Testis (tissue), 3 donors: Measurements from ENCODE around the gene C11orf24. TPM values are rescaled to one million over a fixed set of nuclear protein-coding genes. Genes with fewer than 3 reads are reported as not detected.

Experiments
- DNase-seq: peaks from one replicate; pipeline ENCODE4 v3.0.0-alpha.2; 2019
- H3K27ac ChIP-seq, 2 donors: fragments of 200-600 bp; sonication (generic); one replicate each; pipeline ENCODE4 v1.5.1; 2019
- H3K27me3 ChIP-seq: fragments of 200-600 bp; sonication (generic); one replicate; pipeline ENCODE4 v1.5.1; 2019
- H3K36me3 ChIP-seq: fragments of 200-600 bp; sonication (generic); one replicate; pipeline ENCODE4 v1.5.1; 2017; ENCODE audit warnings: low read depth; ENCODE audit errors: missing control alignments
- H3K4me1 ChIP-seq: fragments of 200-600 bp; sonication (generic); one replicate; pipeline ENCODE4 v1.5.1; 2019
- H3K4me3 ChIP-seq, 2 donors: fragments of 200-600 bp; sonication (generic); one replicate each; pipeline ENCODE4 v1.5.1; 2017 to 2019
- H3K9me3 ChIP-seq: fragments of 200-600 bp; sonication (generic); one replicate; pipeline ENCODE4 v1.5.1; 2017
- CTCF ChIP-seq, 3 experiments: fragments of 450-650 bp in 2 of 3; fragments of 200-600 bp in 1 of 3; sonication (generic) in 1 of 3; IDR thresholded peaks; one replicate each; pipeline ENCODE4 v1.5.1; 2016 to 2019; ENCODE audit warnings: antibody characterized with exemption in 3 of 3, mild to moderate bottlenecking in 2 of 3, moderate library complexity in 1 of 3
- POLR2A ChIP-seq: fragments of 450-650 bp; IDR thresholded peaks from one replicate; pipeline ENCODE4 v1.6.1; 2017; ENCODE audit warnings: antibody characterized with exemption, mild to moderate bottlenecking, moderate library complexity
- WGBS, 2 donors: methylation state at CpG; one replicate each; pipeline ENCODE4 v1.1.5; 2018; 5-methylcytosine and 5-hydroxymethylcytosine counted together
- intact Hi-C: fragments of 100-400 bp; cut with DNase I; formaldehyde crosslinking; loops from one replicate; pipeline ENCODE4 v1.15.1; 2023; ENCODE audit warnings: low total_unique reads
- polyA plus RNA-seq: library from polyadenylated mRNA; stranded (reverse); fragments of 350-450 nt; fragmentation: Illumina TruSeq; extraction: RNeasy Lipid Tissue Mini Kit (QIAGEN cat#74804); gene quantifications from one replicate; pipeline ENCODE4 v1.2.3, GENCODE V29; 2014; ENCODE audit warnings: low read depth, low replicate concordance; ENCODE audit not compliant: insufficient read depth
- total RNA-seq, 2 donors: library from RNA; depleted of rRNA; stranded (reverse); fragments of >200 nt; gene quantifications; one replicate each; pipeline ENCODE4 v1.2.3, GENCODE V29; 2016

Gene C11orf24
- total and polyA plus RNA-seq, 3 donors from 2014 or later, result 29.6 to 87.7 (median 65.7) TPM

DNA sequence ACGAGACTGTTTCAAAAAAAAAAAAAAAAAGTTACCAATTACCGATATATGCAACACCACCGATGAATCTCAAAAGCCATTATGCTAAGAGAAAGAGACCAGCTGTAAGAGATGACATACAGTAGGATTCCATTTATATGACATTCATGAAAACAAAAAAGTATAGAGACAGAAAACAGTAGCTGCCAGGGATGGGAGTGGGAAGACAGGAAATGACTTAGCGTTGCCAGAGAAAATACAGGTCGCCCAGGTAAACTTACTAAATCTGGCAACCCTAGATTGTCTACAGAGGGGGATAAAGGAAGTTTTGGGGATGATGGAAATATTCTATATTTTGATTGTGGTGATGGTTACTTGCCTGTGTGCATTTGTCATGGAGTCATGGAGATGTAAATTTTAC, 7.9 kb upstream of the C11orf24 start:
- H3K36me3 ChIP-seq, result no peaks in the 10 kb centered on the region
- no peaks in the 10 kb centered on the region for H3K27me3 ChIP-seq
- no peak for TF ChIP-seq CTCF (IDR thresholded peaks at IDR 0.05)
- no peak for TF ChIP-seq POLR2A
- intact Hi-C loops, result no loop called here
- H3K4me1 ChIP-seq, result no peaks in the 10 kb centered on the region
- no peak for DNase-seq
- no peak overlapping the region for H3K4me3 ChIP-seq
- no peaks in the 10 kb centered on the region for H3K9me3 ChIP-seq
- 86 to 87% methylated on average over 5 of the region's 5 CpGs for WGBS, 2 donors
- H3K27ac ChIP-seq, result no peak overlapping the region

DNA sequence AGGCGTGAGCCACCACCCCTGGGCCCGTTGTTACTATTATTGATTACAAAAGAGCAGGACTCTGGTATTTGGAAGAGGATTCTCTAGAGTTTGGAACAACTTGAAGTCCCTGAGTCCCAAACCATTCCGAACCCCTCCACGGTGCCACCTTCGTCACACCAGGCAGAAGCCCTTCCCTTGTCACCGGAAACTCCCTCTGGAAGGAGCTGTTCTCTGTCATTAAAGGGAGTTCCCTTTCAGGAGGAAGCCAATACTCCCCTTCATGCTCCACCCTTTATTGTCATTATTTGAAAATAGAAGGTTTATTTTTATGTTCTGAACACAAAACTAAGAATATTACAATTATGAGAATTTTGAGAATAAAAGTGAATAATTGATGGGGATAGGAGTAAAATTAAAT, 5.1 kb upstream of the C11orf24 start:
- no peak for DNase-seq
- Histone ChIP-seq H3K4me3 (no peak overlapping the region), H3K9me3 (no peaks in the 10 kb centered on the region), H3K36me3 (no peaks in the 10 kb centered on the region), H3K4me1 (peaks cover 6% of the 10 kb centered on the region), H3K27ac (no peak overlapping the region), H3K27me3 (no peaks in the 10 kb centered on the region)
- TF ChIP-seq POLR2A (no peak), CTCF (IDR thresholded peaks at IDR 0.05) (no peak)
- intact Hi-C loops, result no loop called here
- WGBS, 2 donors, result 82 to 95% methylated on average over 6 of the region's 6 CpGs

- H3K4me3 ChIP-seq, result no peak overlapping the region
- H3K9me3 ChIP-seq, result no peaks in the 10 kb centered on the region
- WGBS, 2 donors, result 85 to 86% methylated on average over 14 of the region's 14 CpGs
- intact Hi-C loops, result no loop called here
- H3K27me3 ChIP-seq, result no peaks in the 10 kb centered on the region
- no peak overlapping the region for H3K27ac ChIP-seq
- TF ChIP-seq POLR2A (no peak), CTCF (IDR thresholded peaks at IDR 0.05) (no peak)
- no peak for DNase-seq
- no peaks in the 10 kb centered on the region for H3K36me3 ChIP-seq
- H3K4me1 ChIP-seq, result peaks cover 6% of the 10 kb centered on the region
Measured at GRCh38 chr11:68275721-68276507, 4.1 kb upstream of the C11orf24 start.

DNA sequence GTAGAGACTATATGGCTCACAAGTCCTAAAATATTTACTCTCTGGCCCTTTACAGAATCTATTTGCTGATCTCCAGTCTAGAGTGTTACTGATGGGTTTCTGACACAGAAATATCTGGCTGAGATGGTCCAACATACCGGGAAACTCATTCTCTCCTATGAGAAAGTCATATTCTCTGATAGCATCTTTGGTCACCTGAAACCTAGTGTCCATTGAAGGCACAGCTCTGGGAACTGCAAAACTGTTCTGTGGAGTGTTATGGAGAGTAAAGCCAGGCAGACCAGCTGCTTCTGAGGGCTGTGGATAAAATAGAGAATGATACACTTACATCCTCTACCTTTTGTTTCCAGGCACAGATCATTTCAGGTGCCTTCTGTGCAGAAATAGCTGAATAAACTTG, 2.5 kb upstream of the C11orf24 start:
- DNase-seq, result no peak
- 73 to 74% methylated on average over 1 of the region's 1 CpG for WGBS, 2 donors
- no peak for TF ChIP-seq POLR2A
- TF ChIP-seq CTCF (IDR thresholded peaks at IDR 0.05), result no peak
- Histone ChIP-seq H3K27ac (no peak overlapping the region), H3K9me3 (no peaks in the 10 kb centered on the region), H3K4me3 (no peak overlapping the region), H3K27me3 (no peaks in the 10 kb centered on the region), H3K36me3 (no peaks in the 10 kb centered on the region), H3K4me1 (peaks cover 21% of the 10 kb centered on the region)
- intact Hi-C loops, result no loop called here
